ENCODE results near the gene CENPI. TPM values are rescaled to one million over a fixed set of nuclear protein-coding genes. Genes with fewer than 3 reads are reported as not detected.

Gene CENPI
- total RNA-seq, 1 experiment from 2014 or later, result 28.1 TPM

DNA sequence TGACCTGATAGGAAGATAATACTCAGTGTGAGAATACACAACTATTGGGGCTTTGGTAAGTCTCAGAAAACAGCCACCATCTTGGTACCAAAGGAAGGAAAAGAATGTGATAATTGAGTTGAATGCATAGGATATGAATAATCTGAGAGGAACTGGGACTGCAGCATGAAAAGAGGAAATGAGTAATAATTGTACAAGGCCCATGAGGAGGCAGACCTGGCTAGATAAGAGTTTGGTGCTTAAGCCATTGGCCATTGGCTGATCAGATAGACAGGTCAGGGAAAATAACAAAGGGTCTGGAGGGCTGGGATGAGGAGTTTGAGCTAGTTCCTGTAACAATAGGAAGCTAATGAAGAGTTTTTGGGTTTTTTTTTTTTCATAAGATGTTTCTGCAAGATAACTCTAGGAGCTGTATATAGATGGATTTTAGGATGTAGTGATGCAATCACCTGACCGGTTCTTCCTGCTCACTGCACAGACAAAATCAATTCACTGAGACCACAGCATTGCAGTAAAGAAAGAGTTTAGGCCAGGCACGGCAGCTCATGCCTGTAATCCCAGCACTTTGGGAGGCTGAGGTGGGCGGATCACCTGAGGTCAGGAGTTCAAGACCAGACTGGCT lies 40.8 kb upstream of the CENPI start:
- Mint-ChIP-seq H3K4me1 (ENCODE audit: low read depth, unreplicated experiment) (peaks cover 12% of the 10 kb centered on the region), H3K27ac (ENCODE audit: unreplicated experiment) (peak overlapping the region; percentile 24), H3K27me3 (ENCODE audit: unreplicated experiment) (no peaks in the 10 kb centered on the region), H3K9me3 (ENCODE audit: low read depth, unreplicated experiment) (peaks cover 4% of the 10 kb centered on the region), H3K36me3 (ENCODE audit: insufficient read depth, unreplicated experiment) (peaks cover under 1% of the 10 kb centered on the region), H3K4me3 (ENCODE audit: low read depth, unreplicated experiment) (no peak overlapping the region)
- TF ChIP-seq, protein P1, sequence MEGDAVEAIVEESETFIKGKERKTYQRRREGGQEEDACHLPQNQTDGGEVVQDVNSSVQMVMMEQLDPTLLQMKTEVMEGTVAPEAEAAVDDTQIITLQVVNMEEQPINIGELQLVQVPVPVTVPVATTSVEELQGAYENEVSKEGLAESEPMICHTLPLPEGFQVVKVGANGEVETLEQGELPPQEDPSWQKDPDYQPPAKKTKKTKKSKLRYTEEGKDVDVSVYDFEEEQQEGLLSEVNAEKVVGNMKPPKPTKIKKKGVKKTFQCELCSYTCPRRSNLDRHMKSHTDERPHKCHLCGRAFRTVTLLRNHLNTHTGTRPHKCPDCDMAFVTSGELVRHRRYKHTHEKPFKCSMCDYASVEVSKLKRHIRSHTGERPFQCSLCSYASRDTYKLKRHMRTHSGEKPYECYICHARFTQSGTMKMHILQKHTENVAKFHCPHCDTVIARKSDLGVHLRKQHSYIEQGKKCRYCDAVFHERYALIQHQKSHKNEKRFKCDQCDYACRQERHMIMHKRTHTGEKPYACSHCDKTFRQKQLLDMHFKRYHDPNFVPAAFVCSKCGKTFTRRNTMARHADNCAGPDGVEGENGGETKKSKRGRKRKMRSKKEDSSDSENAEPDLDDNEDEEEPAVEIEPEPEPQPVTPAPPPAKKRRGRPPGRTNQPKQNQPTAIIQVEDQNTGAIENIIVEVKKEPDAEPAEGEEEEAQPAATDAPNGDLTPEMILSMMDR (IDR thresholded peaks at IDR 0.05; ENCODE audit: unreplicated experiment), result no peak
- intact Hi-C loops (cut with micrococcal nuclease; ENCODE audit: unreplicated experiment), result no loop called here
- no TSS peak for BruUV-seq (replicated peaks)
- CTCF ChIA-PET, result no interaction called here
- DNase-seq, result no peak

DNA sequence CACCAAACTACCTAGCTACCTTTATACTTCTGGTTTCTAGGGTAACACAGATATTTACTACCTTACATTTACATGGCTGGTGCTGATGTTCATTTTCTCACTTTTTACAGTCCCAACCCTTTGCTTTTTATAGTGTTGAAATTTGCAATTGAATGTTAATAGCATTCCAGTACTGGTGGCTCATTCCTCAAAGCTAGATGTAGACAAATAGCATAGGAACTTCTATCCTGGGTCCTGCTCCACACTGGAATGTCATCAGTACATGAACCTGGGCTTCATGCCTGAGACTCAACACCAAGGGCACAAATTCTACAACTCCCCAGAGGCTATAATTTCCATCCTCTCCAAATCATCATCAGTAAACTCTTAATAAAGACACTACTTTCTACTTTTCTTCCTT lies 35.8 kb upstream of the CENPI start:
- no peak for DNase-seq
- Mint-ChIP-seq H3K27ac (ENCODE audit: unreplicated experiment) (no peak overlapping the region), H3K36me3 (ENCODE audit: insufficient read depth, unreplicated experiment) (no peaks in the 10 kb centered on the region), H3K9me3 (ENCODE audit: low read depth, unreplicated experiment) (no peaks in the 10 kb centered on the region), H3K27me3 (ENCODE audit: unreplicated experiment) (no peaks in the 10 kb centered on the region), H3K4me1 (ENCODE audit: low read depth, unreplicated experiment) (peaks cover 3% of the 10 kb centered on the region), H3K4me3 (ENCODE audit: low read depth, unreplicated experiment) (no peak overlapping the region)
- intact Hi-C loops (cut with micrococcal nuclease; ENCODE audit: unreplicated experiment), result no loop called here
- no TSS peak for BruUV-seq (replicated peaks)
- CTCF ChIA-PET, result no interaction called here
- TF ChIP-seq, protein P1 (IDR thresholded peaks at IDR 0.05; ENCODE audit: unreplicated experiment), result no peak

DNA sequence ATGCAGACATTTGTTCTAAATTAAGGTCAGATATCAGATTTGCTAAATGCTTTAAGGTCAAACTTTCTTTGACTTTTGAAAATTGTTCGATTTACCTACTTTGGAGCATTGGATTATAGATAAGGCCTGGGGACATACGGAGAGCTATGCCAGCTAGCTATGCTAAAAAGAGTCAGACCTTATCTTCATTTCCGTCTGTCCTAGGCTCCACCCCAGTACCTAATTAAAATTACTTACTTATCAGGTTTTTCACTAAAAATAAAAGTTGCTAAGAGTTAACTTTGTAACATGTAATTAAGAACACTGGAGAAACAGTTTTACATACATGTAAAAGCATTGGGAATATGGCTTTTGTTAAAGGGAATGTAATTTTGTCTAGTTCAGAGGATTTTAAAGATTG lies 26.4 kb upstream of the CENPI start:
- H3K27me3 Mint-ChIP-seq (ENCODE audit: unreplicated experiment), result no peaks in the 10 kb centered on the region
- no peaks in the 10 kb centered on the region for H3K4me1 Mint-ChIP-seq (ENCODE audit: low read depth, unreplicated experiment)
- DNase-seq, result no peak
- CTCF ChIA-PET, result no interaction called here
- no peak overlapping the region for H3K27ac Mint-ChIP-seq (ENCODE audit: unreplicated experiment)
- H3K9me3 Mint-ChIP-seq (ENCODE audit: low read depth, unreplicated experiment), result no peaks in the 10 kb centered on the region
- BruUV-seq (replicated peaks), result no TSS peak
- intact Hi-C loops (cut with micrococcal nuclease; ENCODE audit: unreplicated experiment), result no loop called here
- H3K4me3 Mint-ChIP-seq (ENCODE audit: low read depth, unreplicated experiment), result no peak overlapping the region
- TF ChIP-seq, protein P1 (IDR thresholded peaks at IDR 0.05; ENCODE audit: unreplicated experiment), result no peak
- no peaks in the 10 kb centered on the region for H3K36me3 Mint-ChIP-seq (ENCODE audit: insufficient read depth, unreplicated experiment)

DNA sequence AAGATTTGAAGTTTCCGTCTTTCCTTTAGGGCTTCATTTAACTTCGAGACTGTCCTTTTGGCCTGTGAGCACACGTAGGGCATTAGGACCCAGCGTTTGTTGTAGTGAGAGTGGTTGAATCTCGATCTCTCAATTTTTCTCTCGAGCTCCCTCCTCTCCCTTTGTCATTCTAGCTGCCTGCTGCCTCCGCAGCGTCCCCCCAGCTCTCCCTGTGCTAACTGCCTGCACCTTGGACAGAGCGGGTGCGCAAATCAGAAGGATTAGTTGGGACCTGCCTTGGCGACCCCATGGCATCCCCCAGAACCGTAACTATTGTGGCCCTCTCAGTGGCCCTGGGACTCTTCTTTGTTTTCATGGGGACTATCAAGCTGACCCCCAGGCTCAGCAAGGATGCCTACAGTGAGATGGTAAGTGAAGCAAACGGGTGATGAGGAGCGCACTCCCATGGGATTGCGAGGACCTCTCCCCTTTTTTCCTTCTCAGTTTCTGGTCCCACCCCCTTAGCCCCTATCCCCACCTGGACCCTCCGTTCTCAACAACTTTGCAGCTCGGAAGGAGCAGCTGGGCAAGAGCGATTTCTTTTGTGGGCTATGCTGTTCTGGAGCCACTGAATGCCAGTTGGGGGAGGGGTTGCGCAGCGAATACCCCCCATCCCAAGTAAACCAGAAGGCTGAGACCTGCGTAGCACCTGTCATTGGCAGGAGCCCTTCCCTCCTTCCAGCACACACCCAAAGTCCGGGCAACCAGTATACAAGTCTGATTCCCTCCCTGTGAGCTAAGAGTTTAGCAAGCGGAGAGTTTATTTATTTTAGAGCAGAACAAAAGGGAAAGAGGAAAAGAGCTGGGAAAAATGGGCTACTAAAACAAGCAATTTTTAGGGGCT lies 19.0 kb upstream of the CENPI start, which contains the start of gene TMEM35A:
TMEM35A (plus strand) TSS at position 164 of the 883 bp plus-strand sequence; CDS start at position 288, 124 bp downstream.
- no peak for DNase-seq
- H3K4me1 Mint-ChIP-seq (ENCODE audit: low read depth, unreplicated experiment), result no peaks in the 10 kb centered on the region
- H3K36me3 Mint-ChIP-seq (ENCODE audit: insufficient read depth, unreplicated experiment), result no peaks in the 10 kb centered on the region
- H3K4me3 Mint-ChIP-seq (ENCODE audit: low read depth, unreplicated experiment), result no peak within 1 kb of the TSS
- CTCF ChIA-PET, result interaction anchor here (0.6 kb wide), 1 partner anchor 1676 kb away, joined by 5 read pairs; no protein-coding TSS in a partner anchor
- H3K27ac Mint-ChIP-seq (ENCODE audit: unreplicated experiment), result no peak within 1 kb of the TSS
- no TSS peak for BruUV-seq (replicated peaks)
- no peaks in the 10 kb centered on the region for H3K9me3 Mint-ChIP-seq (ENCODE audit: low read depth, unreplicated experiment)
- peaks cover 15% of the 10 kb centered on the region for H3K27me3 Mint-ChIP-seq (ENCODE audit: unreplicated experiment)
- intact Hi-C loops (cut with micrococcal nuclease; ENCODE audit: unreplicated experiment), result no loop called here
- TF ChIP-seq, protein P1 (IDR thresholded peaks at IDR 0.05; ENCODE audit: unreplicated experiment), result no peak

All from Calu3 (cell line).